ENCODE data around the gene BMP2K.

GRCh38 chr4:78781139-78781538, 5.0 kb downstream of the BMP2K start:
- no peak for TF ChIP-seq MAX (IDR thresholded peaks at IDR 0.05)
- no peak for TF ChIP-seq CTCF (IDR thresholded peaks at IDR 0.05)

All from A549 (cell line).